SH-SY5Y (cell line): Measurements from ENCODE around the gene CRYBG2.

Source experiments
- GATA2 ChIP-seq: IDR thresholded peaks from 2 replicates; pipeline ENCODE4 v1.6.1; 2011; ENCODE audit warnings: mild to moderate bottlenecking, low read depth, low read length
- GATA3 ChIP-seq: IDR thresholded peaks from 2 replicates; pipeline ENCODE4 v1.6.1; 2011; ENCODE audit warnings: low read depth, mild to moderate bottlenecking, low read length, moderate library complexity

DNA sequence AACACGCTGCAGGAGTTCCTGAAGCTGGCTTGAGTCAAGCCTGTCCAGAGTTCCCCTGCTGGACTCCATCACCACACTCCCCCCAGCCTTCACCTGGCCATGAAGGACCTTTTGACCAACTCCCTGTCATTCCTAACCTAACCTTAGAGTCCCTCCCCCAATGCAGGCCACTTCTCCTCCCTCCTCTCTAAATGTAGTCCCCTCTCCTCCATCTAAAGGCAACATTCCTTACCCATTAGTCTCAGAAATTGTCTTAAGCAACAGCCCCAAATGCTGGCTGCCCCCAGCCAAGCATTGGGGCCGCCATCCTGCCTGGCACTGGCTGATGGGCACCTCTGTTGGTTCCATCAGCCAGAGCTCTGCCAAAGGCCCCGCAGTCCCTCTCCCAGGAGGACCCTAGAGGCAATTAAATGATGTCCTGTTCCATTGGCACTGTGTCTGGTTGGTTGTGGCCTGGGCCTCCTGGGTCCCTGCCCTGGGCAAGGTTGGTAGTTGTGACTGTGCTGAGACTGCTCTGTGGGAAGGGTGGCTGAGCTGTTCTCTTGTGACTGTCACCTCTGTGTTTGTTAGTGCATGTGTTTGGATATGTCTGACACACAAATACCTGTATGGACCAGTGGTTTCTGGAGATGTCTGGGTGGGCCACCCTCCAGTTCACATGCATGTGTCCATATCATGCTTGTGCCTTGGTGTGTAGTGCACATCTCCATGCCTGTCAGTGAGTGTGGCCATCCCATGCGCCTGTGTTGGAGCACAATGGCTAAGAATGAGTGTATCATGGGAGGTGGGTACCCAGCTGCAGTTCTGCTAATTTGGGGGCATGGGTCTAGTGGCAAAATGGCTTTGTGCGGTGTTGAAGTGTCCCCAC is 72.6 kb downstream of the CRYBG2 start:
- no peak for TF ChIP-seq GATA3
- no peak for TF ChIP-seq GATA2
